HEK293 (cell line): ENCODE data around the gene MYT1.

ENCODE experiments used
- CTCF ChIP-seq: fragments of 450-650 bp; formaldehyde crosslinking; IDR thresholded peaks from 2 replicates; pipeline ENCODE4 v1.5.1; 2016; ENCODE audit warnings: missing biosample characterization, missing genetic modification characterization
- TCF7L2 ChIP-seq: IDR thresholded peaks from 2 replicates; pipeline ENCODE4 v1.6.1; 2011; ENCODE audit warnings: low read depth, mild to moderate bottlenecking, inconsistent platforms, low read length, moderate library complexity, borderline replicate concordance
- ZNF335 ChIP-seq: fragments of 450-650 bp; formaldehyde crosslinking; conservative IDR thresholded peaks from 2 replicates; pipeline ENCODE4 v1.5.1; 2016; ENCODE audit warnings: missing biosample characterization, missing genetic modification characterization
- ZNF664 ChIP-seq: fragments of 450-650 bp; formaldehyde crosslinking; IDR thresholded peaks from 2 replicates; pipeline ENCODE4 v1.5.1; 2016; ENCODE audit warnings: missing biosample characterization, missing genetic modification characterization
- ZNF785 ChIP-seq: fragments of 450-650 bp; formaldehyde crosslinking; IDR thresholded peaks from 2 replicates; pipeline ENCODE4 v1.5.1; 2016; ENCODE audit warnings: missing biosample characterization, missing genetic modification characterization

- no peak for TF ChIP-seq CTCF (tag by site-specific recombination)
- no peak for TF ChIP-seq TCF7L2
- no peak for TF ChIP-seq ZNF785 (tag by site-specific recombination)
- no peak for TF ChIP-seq ZNF335 (tag by site-specific recombination)
- TF ChIP-seq ZNF664 (tag by site-specific recombination): no peak
These were observed 81.7 kb downstream of the MYT1 start for GRCh38 chr20:64245746-64246595.
